ENCODE results near the gene ZNF444.

The ZNF444 gene

DNA sequence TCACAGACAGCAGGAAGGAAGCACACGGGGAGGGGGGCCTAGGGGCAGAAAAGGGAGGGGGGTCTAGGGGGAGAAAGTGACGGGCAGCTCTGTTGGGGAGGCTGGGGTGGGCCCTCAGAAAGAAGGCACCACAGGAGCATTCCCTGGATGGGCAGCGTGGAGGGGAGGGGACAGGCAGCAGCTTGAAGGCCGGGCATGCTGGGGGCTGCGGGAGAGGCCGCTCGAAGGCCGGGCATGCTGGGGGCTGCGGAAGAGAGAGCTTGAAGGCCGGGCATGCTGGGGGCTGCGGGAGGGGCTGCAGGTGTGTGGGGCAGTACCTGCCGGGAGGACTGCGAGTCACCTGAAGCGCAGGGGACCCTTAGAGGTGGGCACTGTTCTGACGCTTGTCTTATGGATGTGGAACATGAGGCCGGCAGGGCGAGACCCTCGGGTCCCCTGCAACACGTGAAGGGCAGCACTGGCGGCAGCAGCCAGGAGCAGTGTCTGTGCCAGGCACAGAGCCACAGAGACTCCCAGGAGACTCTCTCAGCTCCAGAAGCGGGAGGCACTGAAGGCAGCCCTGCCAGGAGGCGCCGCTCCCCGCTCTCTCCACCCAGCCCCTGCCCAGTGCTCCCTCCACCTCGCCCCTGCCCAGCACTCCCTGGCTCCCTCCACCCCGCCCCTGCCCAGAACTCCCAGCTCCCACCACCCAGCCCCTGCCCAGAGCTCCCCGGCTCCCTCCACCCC, 33.3 kb upstream of the ZNF444 start:
- DNase-seq (ENCODE audit: low read depth in 2 of 2): no peak

DNA sequence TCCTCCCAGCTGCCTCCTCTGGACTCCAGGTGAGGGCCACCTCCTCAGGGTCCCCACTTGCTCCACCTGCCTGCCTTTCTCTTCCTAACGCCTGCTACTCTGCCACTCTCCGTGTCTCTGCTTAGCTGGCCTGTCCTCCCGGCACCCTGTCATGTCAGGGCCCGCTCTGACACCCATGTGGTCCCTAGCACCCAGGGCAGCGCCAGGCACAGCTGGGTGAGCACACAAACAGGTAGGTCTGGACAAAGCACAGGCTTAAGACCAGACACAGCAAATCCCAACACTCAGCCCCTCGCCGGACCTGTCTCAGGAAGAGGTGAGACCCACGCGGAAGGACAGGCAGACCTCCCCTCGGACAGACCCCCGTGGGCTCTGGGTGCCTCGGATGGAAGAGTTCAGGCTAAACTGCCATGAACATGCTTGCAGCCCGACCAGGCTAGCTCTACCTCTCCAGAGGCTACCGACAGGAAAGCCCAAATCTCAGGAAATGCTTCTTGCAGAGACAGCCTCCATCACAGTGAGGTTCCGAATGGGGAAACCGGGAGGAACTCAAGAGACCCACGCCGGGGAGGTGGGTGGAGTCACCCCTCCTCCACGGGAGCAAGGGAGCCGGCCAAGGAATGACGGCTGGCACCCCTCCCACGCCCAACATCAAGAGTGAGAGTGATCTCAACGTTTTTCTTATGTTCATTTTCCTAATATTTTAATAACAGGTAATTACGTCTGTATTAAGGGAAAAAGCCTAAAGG, 32.5 kb upstream of the ZNF444 start:
- no peak for DNase-seq (ENCODE audit: low read depth in 2 of 2)

DNA sequence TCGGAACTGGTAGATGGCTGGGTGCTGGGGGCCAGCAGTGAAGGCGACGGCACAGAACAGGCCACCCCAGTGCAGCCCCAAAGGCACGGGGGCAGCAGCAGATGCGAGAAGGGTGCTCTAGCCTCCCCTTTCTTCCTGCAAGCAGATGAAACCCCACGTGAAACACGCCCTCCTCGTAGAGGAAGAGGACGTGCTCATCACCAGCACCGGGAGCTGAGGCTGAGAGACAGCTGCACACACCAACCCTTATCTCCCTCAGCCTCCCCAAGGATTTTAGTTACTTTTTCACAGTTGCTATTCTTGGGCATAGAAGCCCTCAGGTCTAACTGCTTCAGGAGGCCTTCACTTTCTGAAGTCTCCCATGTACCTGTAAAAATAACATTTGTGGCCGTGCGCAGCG, 31.9 kb upstream of the ZNF444 start:
- DNase-seq (ENCODE audit: low read depth in 2 of 2): no peak

DNA sequence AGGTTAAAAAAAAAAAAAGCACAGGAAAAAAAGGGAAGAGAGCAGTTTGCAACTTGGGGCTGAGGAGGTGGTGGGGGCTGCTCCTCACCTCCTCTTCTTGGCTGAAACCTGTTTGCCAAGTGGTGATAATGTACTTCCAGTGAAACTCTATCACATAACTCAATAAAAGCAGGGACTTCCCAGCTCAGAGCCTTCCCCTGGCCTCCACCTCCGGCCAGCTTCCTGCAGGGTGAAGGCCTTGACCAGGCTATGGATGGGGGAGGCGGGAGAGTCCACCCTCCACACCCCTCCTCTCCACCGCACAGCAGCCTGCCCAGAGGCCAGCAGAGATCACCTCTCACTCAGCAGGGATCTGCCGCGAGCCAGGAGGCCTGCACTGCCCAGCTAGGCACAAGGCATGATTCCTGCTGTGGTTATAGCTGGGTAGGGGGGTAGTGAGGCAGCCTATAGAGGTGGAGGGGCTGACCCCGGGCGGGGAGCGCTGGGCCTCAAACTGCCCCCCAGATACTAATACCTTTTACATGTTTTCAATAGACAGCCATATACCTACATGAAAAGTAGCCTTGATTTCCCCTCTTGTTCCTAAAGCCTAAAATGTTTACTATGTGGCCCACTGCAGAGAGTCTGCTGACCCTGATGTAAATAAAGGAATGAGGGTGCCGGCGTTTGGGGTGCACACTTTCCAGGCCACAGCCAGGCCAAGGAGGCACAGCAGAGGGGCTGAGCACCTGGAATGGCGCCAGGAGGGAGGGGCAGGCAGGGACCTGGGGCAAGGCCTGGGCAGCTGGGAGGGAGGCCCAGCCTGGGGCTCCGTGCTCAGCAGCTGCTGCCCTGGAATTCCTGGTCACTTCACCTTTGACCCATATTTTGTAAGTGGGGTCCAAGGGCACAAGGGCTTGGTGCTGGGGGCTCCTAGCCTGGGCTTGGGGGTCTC, 30.3 kb upstream of the ZNF444 start:
- DNase-seq (ENCODE audit: low read depth in 2 of 2): no peak

DNA sequence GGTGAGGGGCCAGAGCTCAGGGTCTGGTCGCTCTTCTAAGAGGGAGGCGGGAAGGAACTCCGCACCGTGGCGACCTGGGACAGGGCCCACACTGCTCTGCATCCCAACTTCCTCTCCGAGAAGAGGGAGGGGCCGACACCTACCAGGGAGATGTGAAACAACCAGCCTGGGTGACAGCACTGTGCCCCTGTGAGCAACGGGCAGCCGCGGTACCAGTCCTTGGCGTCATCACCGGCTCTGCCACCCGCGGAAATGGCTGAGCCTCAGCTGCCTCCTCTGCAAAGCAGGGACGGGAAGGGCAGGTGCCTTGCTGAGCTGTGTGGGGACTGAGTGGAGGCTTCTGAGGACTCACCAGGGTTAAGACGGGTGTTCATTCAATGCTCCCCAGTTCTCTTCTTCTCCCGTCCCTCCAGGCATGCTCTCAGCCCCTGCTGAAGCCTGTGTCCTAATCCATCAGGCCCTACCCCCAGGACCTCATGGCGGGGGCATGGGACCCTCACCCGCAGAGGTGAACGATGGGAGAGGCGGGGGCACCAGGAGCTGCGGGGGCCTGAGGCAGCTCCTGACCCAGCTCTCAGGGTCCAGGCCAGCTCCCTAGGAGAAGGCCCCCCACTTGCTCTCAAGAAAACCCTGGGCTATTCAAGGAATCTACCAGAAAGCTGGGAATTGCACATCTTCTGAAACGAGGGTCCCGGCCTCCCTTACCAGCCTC, 29.3 kb upstream of the ZNF444 start:
- DNase-seq (ENCODE audit: low read depth in 2 of 2): peak; percentile 12 to 44

DNA sequence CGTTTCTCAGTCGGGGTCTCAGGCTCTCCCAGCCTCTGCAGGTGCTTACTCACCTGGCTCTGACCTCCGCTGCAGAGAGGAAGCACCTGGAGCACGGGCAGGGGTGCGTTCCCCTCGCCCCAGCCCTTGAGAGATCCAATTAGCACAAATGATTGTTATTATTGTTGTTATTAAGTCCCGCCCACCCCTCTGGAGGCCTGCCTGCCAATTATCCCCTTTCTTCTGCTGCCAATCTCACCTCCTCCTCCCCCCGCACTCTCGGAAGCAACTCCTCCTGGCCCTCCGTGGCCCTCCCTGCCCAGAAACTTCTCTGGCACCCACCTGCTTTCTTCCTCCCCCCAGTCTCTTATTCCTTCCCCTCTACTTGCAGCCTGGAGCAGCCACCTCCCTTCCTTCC, 28.8 kb upstream of the ZNF444 start:
- DNase-seq (ENCODE audit: low read depth in 2 of 2): no peak

DNA sequence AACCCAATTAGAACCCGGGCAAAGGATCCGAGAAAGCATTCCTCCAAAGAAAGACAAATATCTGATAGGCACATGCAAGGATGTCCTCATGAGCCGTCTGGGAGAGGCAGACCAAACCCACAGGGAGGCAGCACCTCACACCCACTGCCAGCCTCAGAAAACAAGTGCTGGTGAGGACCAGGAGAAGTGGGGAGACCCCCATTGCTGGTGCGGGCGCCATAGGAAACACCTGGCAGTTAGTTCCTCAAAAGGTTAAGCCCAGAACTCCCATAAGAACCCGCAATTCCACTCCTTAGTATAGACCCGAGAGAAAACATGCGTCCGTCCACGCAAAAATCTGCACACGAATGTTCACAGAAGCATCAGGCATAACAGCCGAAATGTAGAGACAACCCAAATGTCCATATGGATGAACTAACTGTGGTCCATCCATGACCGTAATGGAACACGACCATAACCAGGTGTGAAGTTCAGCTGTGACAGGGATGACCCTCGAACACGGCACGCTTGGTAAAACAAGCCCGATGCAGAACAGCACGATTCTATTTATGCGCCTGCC, 27.9 kb upstream of the ZNF444 start:
- DNase-seq (ENCODE audit: low read depth in 2 of 2): no peak

DNA sequence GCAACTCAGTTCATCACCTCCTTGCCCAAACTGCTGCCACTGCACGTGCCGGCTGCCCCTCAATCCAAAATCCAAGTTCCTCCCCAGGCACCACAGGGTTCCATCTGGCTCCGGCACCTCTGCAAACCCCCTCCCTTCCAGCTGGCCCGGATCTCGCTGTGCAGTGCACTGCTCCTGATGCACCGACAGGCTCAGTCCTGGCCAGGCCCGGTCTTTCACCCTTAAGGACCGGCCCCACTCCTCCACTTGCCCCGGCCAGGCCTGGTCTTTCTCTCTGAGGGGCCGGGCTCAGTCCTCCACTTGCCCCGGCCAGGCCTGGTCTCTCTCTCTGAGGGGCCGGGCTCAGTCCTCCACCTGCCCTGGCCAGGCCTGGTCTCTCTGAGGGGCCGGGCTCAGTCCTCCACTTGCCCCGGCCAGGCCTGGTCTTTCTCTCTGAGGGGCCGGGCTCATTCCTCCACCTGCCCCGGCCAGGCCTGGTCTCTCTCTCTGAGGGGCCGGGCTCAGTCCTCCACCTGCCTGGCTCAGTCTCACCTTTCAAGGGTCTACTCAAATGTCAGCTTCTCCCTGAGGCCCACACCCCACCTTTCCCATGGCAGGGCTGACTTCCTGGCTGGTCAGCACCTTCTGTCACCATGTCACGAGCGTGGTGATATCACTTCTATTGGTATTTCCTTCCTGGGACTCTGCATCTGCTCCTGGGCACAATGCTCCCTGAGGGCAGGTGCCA, 26.9 kb upstream of the ZNF444 start:
- DNase-seq (ENCODE audit: low read depth in 2 of 2): no peak

DNA sequence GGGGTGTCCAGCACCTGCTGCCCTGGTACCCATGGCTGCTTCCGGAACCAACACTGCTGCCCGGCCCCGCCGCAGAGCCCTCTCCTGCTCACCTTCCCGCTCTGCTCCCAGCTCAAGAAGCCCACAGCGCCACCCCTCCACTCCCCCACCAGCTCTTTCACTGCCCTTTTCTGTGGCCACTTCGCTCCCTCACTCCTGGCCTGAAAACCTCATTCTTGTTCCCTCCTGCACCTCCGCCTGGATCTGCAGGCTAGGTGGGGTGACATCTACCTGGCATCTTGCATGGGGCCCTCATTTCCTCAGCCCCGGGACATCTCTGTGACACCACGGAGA, 26.3 kb upstream of the ZNF444 start:
- no peak for DNase-seq (ENCODE audit: low read depth in 2 of 2)

DNA sequence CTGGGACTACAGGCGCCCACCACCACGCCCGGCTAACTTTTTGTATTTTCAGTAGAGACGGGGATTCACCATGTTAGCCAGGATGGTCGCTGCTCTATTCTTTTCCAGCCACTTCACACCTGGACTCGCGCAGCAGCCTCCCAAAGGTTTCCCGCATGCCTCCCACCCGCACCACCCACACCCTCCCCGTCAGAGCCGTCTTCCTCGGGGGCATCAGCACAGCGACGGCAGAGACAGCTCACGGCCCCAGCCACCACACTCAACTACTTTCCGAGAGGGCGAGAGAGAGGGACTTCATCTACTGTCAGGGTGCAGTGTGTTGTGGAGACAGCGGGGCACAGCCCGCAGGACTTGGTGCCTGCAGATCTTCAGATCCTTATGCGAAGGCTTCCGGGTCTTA, 25.6 kb upstream of the ZNF444 start:
- no peak for DNase-seq (ENCODE audit: low read depth in 2 of 2)

DNA sequence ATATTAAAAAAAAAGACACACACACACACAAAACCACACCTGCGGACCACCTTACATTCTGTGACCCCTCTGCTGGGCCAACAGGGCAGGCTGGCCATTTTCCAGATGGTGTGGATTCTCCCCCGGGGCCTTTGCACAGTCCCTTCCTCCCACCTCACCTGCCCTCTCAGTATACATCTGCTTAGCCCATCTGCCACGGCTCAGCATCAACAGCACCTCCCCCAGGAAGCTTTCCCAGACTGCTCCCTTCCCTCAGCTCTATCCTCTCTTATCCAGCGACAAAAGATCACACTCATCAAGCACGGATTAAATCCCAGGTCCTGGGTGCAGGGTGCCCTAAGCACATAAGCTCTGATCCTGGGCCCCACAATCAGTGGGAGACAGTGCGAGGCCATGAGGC, 24.5 kb upstream of the ZNF444 start:
- DNase-seq (ENCODE audit: low read depth in 2 of 2): no peak

DNA sequence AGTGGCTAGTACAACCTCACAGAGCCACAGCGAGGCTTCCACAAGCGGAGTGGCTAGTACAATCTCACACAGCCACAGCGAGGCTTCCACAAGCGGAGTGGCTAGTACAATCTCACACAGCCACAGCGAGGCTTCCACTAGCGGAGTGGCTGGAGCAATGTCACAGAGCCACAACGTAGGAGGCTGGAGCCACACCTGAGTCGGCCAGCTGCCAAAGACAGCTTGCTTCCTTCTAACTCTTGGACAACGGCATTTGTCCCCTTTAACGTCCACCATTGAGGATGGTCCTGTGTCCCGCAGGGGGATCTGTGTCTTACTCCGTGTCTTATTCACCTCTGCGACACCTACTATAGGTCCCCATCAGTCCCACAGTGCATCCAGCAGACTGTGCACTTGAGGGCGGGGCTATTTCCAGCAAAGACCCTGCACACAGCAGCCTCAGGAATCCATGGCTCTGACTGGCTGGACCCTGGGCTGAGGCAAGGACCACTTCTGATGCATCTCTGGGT, 23.7 kb upstream of the ZNF444 start:
- DNase-seq (ENCODE audit: low read depth in 2 of 2): no peak

DNA sequence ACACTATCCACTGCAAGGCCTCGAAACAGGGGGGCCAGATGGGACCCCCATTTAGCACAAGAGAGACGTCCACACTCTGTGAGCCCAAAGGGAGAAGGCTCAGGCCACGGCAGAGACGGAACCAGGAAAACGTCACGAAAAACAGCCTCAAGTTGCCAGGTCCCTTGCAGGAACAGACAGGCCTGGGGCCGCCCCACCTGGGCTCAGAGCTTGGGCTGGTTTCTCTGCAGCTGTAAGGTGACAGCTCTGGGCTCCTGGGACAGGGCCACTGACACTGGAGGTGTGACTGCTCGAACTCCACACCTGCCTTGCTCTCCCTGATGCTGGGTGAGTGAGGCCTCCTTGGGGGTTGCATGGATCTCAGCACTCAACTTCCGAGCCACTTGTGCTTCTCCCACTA, 23.2 kb upstream of the ZNF444 start:
- no peak for DNase-seq (ENCODE audit: low read depth in 2 of 2)

DNA sequence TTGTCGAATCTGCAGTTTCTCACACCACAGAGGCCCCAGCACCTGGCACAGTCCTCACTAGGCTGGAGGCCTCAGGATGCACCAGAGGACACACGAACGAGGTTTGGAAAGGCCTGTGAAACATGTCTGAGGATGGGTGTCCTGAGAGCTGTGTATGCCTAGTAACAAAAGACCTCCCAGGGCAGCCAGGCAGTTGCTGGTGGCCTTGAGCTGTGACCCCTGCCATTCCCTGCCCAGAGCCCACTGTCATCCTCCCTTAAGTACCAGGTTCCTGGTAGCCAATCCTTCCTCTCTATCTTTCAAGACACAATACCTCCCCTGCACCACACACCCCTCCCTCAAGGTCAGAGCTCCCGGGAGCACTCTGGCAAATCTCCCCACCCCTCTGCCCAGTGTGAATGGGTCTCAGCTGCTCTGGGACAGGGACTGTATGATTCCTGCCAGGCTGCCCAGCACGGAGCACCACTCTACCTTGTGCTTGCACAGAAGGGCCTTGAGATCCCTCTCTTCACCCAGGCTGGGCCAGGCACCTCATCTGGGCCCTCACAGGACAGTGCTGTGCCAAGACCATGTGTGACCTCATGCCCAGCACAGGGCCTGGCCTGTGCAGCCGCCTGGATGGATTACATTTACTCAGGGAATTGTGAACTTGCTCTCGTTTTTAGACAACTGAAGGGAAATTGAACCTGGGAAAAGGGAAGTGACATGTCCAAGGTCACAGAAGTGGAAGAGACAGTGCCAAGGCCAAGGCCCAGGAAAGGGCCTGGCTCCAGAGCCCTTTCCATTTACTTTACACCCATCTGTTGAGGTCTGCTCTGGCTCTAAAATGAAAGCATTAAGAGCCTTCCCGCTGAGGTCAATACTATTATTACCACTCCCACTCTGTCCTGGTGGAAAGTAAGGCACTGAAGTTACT, 22.2 kb upstream of the ZNF444 start:
- DNase-seq (ENCODE audit: low read depth in 2 of 2): no peak

DNA sequence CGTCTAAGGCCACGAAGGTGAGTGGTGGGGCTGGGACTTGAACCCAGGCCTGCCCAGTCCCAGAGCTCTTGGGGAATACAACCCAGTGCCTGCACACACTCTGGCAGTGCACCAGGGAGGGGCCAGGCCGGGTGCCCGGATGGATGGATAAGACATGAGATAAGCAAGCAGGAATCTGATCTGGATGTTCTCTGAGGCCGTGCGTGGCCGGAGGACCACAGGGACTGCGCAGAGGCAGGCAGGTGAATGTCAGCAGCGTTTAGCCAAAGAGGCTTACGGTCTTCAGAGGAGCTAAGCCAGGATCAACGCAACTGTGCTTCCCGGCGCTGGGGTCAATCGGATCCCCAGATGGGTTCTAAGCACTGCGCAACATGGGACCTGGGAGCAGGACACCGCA, 21.5 kb upstream of the ZNF444 start:
- no peak for DNase-seq (ENCODE audit: low read depth in 2 of 2)

DNA sequence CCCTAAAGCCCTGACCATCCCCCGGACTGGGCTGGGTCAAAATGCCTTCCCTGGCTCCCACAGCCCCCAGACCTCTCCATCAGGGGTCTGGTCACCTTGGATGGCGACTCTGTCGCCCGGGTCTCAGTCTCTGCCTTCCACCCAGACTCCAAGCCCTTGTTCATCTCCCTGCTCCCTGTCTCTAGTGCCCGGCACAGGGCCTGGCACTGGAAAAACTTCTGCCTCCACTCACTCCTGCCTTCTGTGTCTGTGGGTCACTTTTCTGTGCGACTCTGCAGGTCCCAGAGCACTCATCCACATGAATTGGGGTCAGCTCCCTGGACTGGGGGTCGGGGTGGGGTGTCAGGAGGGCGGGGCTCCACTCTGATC, 21.1 kb upstream of the ZNF444 start:
- DNase-seq (ENCODE audit: low read depth in 2 of 2): no peak

DNA sequence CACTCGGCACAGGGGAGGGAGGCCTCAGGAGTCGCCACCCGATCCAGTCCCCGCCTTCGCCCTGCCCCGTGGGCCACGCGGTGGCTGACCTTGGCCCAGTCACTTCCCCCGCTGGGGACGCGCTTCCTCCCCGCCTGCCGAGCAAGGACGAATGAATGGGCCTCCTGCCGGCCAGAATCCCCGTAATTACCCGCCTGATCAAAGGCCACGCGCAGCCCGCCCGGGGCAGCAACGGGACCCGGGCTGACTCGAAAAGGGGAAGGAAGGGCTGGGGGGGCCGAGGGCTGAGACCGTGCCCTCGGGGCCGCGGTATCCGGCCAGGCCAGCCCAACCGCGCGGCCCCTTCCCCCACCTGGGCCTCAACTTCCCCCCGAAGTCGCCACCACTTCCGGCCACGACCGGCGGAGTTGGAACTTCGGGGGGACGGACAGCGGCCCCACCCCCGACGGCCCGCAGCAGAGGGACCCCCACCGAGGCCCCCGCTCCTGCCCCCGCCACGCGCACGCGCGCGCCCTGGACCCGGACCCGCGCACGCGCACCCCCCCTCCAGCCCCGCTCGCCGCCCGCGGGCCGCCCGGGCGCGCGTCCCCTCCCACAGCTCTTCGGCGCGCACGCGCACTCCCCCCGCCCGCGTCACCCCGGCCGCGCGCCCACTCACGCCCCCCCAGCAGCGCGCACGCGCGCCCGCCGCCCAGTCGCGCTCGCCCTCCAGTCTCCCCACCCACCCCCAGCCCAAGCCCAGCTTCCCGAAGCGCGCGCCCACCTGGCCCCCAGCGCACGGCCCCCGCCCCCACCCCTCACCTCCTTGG, 20.5 kb upstream of the ZNF444 start:
- peak; percentile 61 to 84 for DNase-seq (ENCODE audit: low read depth in 2 of 2)

DNA sequence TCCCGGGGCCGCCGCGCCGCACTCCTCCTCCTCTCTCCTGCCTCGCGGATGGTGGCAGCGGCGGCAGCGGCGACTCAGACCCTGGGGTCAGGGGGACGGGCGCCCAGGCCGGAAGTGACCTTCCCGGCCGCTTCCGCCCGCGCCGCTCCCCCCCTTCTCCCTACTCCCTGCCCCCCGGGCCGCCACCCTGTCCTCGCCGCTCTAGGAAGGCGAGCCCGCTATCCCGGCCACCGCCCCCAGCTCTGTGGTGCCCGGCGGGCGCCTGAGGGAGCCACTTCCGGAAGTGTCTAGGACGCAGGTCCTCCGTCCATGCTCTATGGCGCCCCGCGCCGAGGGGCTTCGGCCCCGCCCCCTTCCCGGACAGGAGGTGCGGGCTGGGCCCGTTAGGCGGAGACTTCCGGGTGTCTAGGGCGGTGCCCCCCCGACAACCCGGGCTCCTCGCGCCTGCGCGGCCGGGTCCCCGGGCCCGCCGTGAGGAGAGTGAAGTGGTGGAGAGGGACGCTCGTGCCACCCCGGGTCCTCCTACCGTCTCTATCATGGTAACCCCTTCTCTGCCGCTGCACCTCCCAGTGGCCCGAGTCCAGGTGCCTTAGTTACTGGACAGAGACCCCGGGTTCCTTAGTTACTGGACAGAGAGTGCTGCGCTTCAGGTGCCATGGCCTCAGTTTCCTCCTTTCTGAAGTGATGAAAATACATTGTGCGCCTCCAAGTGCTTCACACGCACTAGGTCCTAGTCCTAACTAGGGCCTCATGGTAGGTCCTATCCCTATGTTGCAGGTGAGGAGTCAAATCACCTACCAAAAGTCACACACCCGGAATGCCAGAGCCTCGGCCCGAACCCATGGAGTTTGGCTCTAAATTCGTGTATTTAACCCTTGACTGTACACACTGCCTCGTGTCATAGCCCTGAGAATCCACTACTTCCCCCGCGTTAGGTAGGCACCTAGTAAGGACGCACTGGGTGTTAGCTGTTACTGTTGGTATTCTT, 19.6 kb upstream of the ZNF444 start, which contains the start of gene ZNF787:
TSS of gene ZNF787 (minus strand) at position 116 of the 988 bp plus-strand sequence. CDS start 18,078 bp downstream, outside the sequence.
- DNase-seq (ENCODE audit: low read depth in 2 of 2): peak; percentile 92 to 98

All from stimulated activated CD8-positive, alpha-beta memory T cell treated with anti-CD3 and anti-CD28 coated beads, Interleukin-7, amount 100 ng/mL, for 4 hours (primary cell).